GM23338 (cell line): ENCODE measurements around the gene RAD23A. TPM values are rescaled to one million over a fixed set of nuclear protein-coding genes. Genes with fewer than 3 reads are reported as not detected.

Source experiments
- ATAC-seq: fragments of 200-7000 bp; cut with Tn5 transposase; 3 replicates; pipeline ENCODE4 v1.9.1; 2020
- DNase-seq: peaks from one replicate; pipeline ENCODE4 v3.0.0-alpha.2; 2015; ENCODE audit warnings: low spot score
- H2AFZ ChIP-seq: fragments of 200-600 bp; sonication (generic); 2 replicates; pipeline ENCODE4 v1.8.0; 2016; ENCODE audit warnings: antibody characterized with exemption, mild to moderate bottlenecking, moderate library complexity
- H3F3A ChIP-seq: fragments of 200-600 bp; sonication (generic); replicated peaks from 2 replicates; pipeline ENCODE4 v1.8.0; 2017; ENCODE audit warnings: antibody characterized with exemption, mixed run types, low read depth
- H3K27ac ChIP-seq: fragments of 200-600 bp; sonication (generic); 2 replicates; pipeline ENCODE4 v1.6.1; 2016; ENCODE audit warnings: low read depth
- H3K27me3 ChIP-seq: fragments of 200-600 bp; sonication (generic); 2 replicates; pipeline ENCODE4 v1.8.0; 2016; ENCODE audit warnings: mild to moderate bottlenecking, mixed run types, moderate library complexity; ENCODE audit not compliant: insufficient read depth
- H3K36me3 ChIP-seq: fragments of 200-600 bp; sonication (generic); 2 replicates; pipeline ENCODE4 v1.8.0; 2016; ENCODE audit warnings: mild to moderate bottlenecking; ENCODE audit not compliant: insufficient read depth
- H3K4me1 ChIP-seq: fragments of 200-600 bp; sonication (generic); 2 replicates; pipeline ENCODE4 v1.8.0; 2016; ENCODE audit warnings: mild to moderate bottlenecking, moderate library complexity; ENCODE audit not compliant: insufficient read depth
- H3K4me2 ChIP-seq: fragments of 200-600 bp; sonication (generic); 2 replicates; pipeline ENCODE4 v1.7.1; 2017; ENCODE audit warnings: mixed run types
- H3K4me3 ChIP-seq: fragments of 200-600 bp; sonication (generic); 2 replicates; pipeline ENCODE4 v1.6.1; 2016; ENCODE audit warnings: mixed run types
- H3K79me2 ChIP-seq: fragments of 200-600 bp; sonication (generic); replicated peaks from 2 replicates; pipeline ENCODE4 v1.8.0; 2017; ENCODE audit warnings: mild to moderate bottlenecking; ENCODE audit not compliant: insufficient read depth
- H3K9me2 ChIP-seq: fragments of 200-600 bp; sonication (generic); 2 replicates; pipeline ENCODE4 v1.8.0; 2017; ENCODE audit not compliant: insufficient read depth
- H4K20me1 ChIP-seq: fragments of 200-600 bp; sonication (generic); replicated peaks from 2 replicates; pipeline ENCODE4 v1.8.0; 2017; ENCODE audit warnings: mild to moderate bottlenecking; ENCODE audit not compliant: insufficient read depth
- H3K27ac Mint-ChIP-seq: 2 replicates; pipeline ENCODE4 v1.8.0; 2020; ENCODE audit warnings: inconsistent platforms, mild to moderate bottlenecking, moderate library complexity, mixed read lengths
- H3K27me3 Mint-ChIP-seq: 3 replicates; pipeline ENCODE4 v1.8.0; 2022; ENCODE audit warnings: low read depth, mild to moderate bottlenecking, moderate library complexity, mixed read lengths, inconsistent platforms; ENCODE audit not compliant: insufficient read depth, poor library complexity
- H3K36me3 Mint-ChIP-seq: 3 replicates; pipeline ENCODE4 v1.8.0; 2021; ENCODE audit warnings: low read depth, mild to moderate bottlenecking, inconsistent platforms, moderate library complexity, mixed read lengths
- H3K4me1 Mint-ChIP-seq: 3 replicates; pipeline ENCODE4 v1.8.0; 2020; ENCODE audit warnings: mild to moderate bottlenecking, inconsistent platforms, mixed read lengths
- H3K4me3 Mint-ChIP-seq: 3 replicates; pipeline ENCODE4 v1.8.0; 2021; ENCODE audit warnings: moderate library complexity, mild to moderate bottlenecking, inconsistent platforms, mixed read lengths
- H3K9me3 Mint-ChIP-seq: 3 replicates; pipeline ENCODE4 v1.8.0; 2020; ENCODE audit warnings: moderate library complexity, mild to moderate bottlenecking, inconsistent platforms, mixed read lengths
- CREB1 ChIP-seq: fragments of 250-450 bp; sonication (Bioruptor Pico); IDR thresholded peaks from 2 replicates; pipeline ENCODE4 v1.5.0; 2020; ENCODE audit warnings: low read depth, mild to moderate bottlenecking, moderate library complexity
- JUNB ChIP-seq: IDR thresholded peaks from one replicate; pipeline ENCODE4 v1.6.1; 2016; ENCODE audit warnings: antibody characterized with exemption; ENCODE audit not compliant: unreplicated experiment
- POLR2AphosphoS5 ChIP-seq: IDR thresholded peaks from 2 replicates; pipeline ENCODE4 v1.6.1; 2016; ENCODE audit warnings: antibody characterized with exemption, low read depth
- STAT1 ChIP-seq: IDR thresholded peaks from one replicate; pipeline ENCODE4 v1.6.1; 2016; ENCODE audit warnings: antibody characterized with exemption; ENCODE audit not compliant: unreplicated experiment
- ZNF114 ChIP-seq: fragments of 250-450 bp; sonication (Bioruptor Pico); IDR thresholded peaks from 2 replicates; pipeline ENCODE4 v1.5.0; 2020; ENCODE audit warnings: mild to moderate bottlenecking, moderate library complexity
- polyA plus RNA-seq: library from polyadenylated mRNA; unstranded; fragments of >200 nt; fragmentation: Nextera tagmentation; extraction: Ambion mirVana; gene quantifications from 2 replicates; pipeline ENCODE4 v1.2.1, GENCODE V29; 2016
- total RNA-seq: library from RNA; depleted of rRNA; stranded (reverse); fragments of >200 nt; shearing (Covaris generic); gene quantifications from 2 replicates; pipeline ENCODE4 v1.2.3, GENCODE V29; 2014
- TF ChIP-seq, protein P1 (sequence below), 2 experiments: fragments of 200-600 bp in 1 of 2; sonication (generic) in 1 of 2; conservative IDR thresholded peaks; 2 replicates each; pipeline versions ENCODE4 v1.5.1 to v1.6.1; 2016 to 2017; ENCODE audit warnings: antibody characterized with exemption in 2 of 2, low read depth in 2 of 2, mild to moderate bottlenecking in 2 of 2, moderate library complexity in 1 of 2
- TF ChIP-seq, protein P2 (sequence below): fragments of 250-450 bp; sonication (Bioruptor Pico); IDR thresholded peaks from 2 replicates; pipeline ENCODE4 v1.5.0; 2020; ENCODE audit warnings: mild to moderate bottlenecking, moderate library complexity

The RAD23A gene
- total and polyA plus RNA-seq, 2 experiments from 2014 or later, result 69.7 to 127 TPM

DNA sequence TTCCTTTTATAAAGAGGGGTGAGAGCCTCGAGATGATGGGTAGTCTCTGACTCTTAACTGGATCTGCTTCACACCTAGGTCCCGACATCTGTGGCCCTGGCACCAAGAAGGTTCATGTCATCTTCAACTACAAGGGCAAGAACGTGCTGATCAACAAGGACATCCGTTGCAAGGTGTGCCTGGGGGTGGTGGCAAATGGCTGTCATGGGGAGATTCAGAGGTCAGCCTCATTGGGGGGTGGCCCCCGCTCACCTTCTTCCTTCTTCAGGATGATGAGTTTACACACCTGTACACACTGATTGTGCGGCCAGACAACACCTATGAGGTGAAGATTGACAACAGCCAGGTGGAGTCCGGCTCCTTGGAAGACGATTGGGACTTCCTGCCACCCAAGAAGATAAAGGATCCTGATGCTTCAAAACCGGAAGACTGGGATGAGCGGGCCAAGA, 5.7 kb upstream of the RAD23A start:
- peaks cover 72% of the 10 kb centered on the region for H3F3A ChIP-seq
- no peaks in the 10 kb centered on the region for H3K27me3 ChIP-seq
- Mint-ChIP-seq H3K4me3 (peak overlapping the region; percentile 99), H3K27ac (peak overlapping the region; percentile 68), H3K4me1 (peaks cover 30% of the 10 kb centered on the region), H3K9me3 (no peaks in the 10 kb centered on the region), H3K36me3 (peaks cover 67% of the 10 kb centered on the region), H3K27me3 (peaks cover 19% of the 10 kb centered on the region)
- H3K4me3 ChIP-seq, result peak overlapping the region; percentile 99
- peaks cover 22% of the 10 kb centered on the region for H3K4me1 ChIP-seq
- no peaks in the 10 kb centered on the region for H3K9me2 ChIP-seq
- no peak for TF ChIP-seq POLR2AphosphoS5
- H2AFZ ChIP-seq, result no peak overlapping the region
- DNase-seq, result no peak
- ATAC-seq, result no peak
- peak overlapping the region; percentile 96 for H3K4me2 ChIP-seq
- H3K36me3 ChIP-seq, result peaks cover 57% of the 10 kb centered on the region
- peaks cover 33% of the 10 kb centered on the region for H4K20me1 ChIP-seq
- H3K79me2 ChIP-seq, result peaks cover 32% of the 10 kb centered on the region
- peak overlapping the region; percentile 79; the same call in 1 of the 2 replicates for H3K27ac ChIP-seq

DNA sequence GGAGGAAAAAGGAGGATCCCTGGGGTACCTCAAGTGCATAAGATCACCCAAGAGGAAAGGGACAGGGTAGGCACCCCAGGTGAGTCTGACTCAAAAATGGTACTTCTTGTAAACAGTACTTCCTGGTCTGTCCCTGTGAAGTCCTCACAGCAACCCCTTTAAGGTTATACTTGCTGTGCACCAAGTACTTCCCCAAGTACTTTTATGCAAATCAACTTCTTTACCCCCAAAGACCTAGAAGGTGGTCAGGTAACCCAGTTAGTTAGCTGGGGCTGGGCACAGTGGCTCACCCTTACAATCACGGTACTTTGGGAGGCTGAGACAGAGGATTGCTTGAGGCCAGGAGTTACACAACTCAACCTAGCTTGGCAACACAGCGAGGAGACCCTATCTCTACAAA, 4.8 kb upstream of the RAD23A start:
- H3K27me3 ChIP-seq, result no peaks in the 10 kb centered on the region
- peaks cover 32% of the 10 kb centered on the region for H3K79me2 ChIP-seq
- DNase-seq, result no peak
- peak overlapping the region; percentile 99; the same call in 1 of the 2 replicates for H3K4me3 ChIP-seq
- peak overlapping the region; percentile 79 for H3K27ac ChIP-seq
- TF ChIP-seq POLR2AphosphoS5, result no peak
- H3K36me3 ChIP-seq, result peaks cover 57% of the 10 kb centered on the region
- no peaks in the 10 kb centered on the region for H3K9me2 ChIP-seq
- peaks cover 27% of the 10 kb centered on the region for H3K27me3 Mint-ChIP-seq
- peaks cover 73% of the 10 kb centered on the region for H3K36me3 Mint-ChIP-seq
- no peak for ATAC-seq
- no peak overlapping the region for H2AFZ ChIP-seq
- H4K20me1 ChIP-seq, result peaks cover 35% of the 10 kb centered on the region
- H3F3A ChIP-seq, result peaks cover 76% of the 10 kb centered on the region
- peak overlapping the region; percentile 20 for H3K4me2 ChIP-seq
- 0 out of 2 replicates have a peak overlapping the region, but pooled peaks have one; percentile 68 for H3K27ac Mint-ChIP-seq
- H3K4me1 ChIP-seq, result peaks cover 22% of the 10 kb centered on the region
- H3K9me3 Mint-ChIP-seq, result no peaks in the 10 kb centered on the region
- H3K4me1 Mint-ChIP-seq, result peaks cover 30% of the 10 kb centered on the region
- H3K4me3 Mint-ChIP-seq, result peak overlapping the region; percentile 40; the same call in 2 of the 3 replicates

DNA sequence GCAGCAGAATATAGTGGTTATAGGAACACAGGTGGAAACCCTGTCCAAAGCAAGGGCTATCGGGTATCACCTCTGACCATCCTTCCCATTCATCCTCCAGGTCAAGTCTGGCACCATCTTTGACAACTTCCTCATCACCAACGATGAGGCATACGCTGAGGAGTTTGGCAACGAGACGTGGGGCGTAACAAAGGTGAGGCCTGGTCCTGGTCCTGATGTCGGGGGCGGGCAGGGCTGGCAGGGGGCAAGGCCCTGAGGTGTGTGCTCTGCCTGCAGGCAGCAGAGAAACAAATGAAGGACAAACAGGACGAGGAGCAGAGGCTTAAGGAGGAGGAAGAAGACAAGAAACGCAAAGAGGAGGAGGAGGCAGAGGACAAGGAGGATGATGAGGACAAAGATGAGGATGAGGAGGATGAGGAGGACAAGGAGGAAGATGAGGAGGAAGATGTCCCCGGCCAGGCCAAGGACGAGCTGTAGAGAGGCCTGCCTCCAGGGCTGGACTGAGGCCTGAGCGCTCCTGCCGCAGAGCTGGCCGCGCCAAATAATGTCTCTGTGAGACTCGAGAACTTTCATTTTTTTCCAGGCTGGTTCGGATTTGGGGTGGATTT, 2.1 kb upstream of the RAD23A start:
- ATAC-seq, result no peak
- H3K27me3 ChIP-seq, result no peaks in the 10 kb centered on the region
- H3K79me2 ChIP-seq, result peaks cover 49% of the 10 kb centered on the region
- H3K4me1 Mint-ChIP-seq, result peaks cover 28% of the 10 kb centered on the region
- peak overlapping the region; percentile 50 for H3K27ac ChIP-seq
- TF ChIP-seq CREB1 (CRISPR knock-in tag) (no peak), JUNB (no peak), ZNF114 (CRISPR knock-in tag) (no peak), STAT1 (no peak)
- TF ChIP-seq, protein P1, sequence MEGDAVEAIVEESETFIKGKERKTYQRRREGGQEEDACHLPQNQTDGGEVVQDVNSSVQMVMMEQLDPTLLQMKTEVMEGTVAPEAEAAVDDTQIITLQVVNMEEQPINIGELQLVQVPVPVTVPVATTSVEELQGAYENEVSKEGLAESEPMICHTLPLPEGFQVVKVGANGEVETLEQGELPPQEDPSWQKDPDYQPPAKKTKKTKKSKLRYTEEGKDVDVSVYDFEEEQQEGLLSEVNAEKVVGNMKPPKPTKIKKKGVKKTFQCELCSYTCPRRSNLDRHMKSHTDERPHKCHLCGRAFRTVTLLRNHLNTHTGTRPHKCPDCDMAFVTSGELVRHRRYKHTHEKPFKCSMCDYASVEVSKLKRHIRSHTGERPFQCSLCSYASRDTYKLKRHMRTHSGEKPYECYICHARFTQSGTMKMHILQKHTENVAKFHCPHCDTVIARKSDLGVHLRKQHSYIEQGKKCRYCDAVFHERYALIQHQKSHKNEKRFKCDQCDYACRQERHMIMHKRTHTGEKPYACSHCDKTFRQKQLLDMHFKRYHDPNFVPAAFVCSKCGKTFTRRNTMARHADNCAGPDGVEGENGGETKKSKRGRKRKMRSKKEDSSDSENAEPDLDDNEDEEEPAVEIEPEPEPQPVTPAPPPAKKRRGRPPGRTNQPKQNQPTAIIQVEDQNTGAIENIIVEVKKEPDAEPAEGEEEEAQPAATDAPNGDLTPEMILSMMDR (conservative IDR thresholded peaks at IDR 0.05; ENCODE audit: low read depth in 2 of 2), result no peak
- TF ChIP-seq, protein P2, sequence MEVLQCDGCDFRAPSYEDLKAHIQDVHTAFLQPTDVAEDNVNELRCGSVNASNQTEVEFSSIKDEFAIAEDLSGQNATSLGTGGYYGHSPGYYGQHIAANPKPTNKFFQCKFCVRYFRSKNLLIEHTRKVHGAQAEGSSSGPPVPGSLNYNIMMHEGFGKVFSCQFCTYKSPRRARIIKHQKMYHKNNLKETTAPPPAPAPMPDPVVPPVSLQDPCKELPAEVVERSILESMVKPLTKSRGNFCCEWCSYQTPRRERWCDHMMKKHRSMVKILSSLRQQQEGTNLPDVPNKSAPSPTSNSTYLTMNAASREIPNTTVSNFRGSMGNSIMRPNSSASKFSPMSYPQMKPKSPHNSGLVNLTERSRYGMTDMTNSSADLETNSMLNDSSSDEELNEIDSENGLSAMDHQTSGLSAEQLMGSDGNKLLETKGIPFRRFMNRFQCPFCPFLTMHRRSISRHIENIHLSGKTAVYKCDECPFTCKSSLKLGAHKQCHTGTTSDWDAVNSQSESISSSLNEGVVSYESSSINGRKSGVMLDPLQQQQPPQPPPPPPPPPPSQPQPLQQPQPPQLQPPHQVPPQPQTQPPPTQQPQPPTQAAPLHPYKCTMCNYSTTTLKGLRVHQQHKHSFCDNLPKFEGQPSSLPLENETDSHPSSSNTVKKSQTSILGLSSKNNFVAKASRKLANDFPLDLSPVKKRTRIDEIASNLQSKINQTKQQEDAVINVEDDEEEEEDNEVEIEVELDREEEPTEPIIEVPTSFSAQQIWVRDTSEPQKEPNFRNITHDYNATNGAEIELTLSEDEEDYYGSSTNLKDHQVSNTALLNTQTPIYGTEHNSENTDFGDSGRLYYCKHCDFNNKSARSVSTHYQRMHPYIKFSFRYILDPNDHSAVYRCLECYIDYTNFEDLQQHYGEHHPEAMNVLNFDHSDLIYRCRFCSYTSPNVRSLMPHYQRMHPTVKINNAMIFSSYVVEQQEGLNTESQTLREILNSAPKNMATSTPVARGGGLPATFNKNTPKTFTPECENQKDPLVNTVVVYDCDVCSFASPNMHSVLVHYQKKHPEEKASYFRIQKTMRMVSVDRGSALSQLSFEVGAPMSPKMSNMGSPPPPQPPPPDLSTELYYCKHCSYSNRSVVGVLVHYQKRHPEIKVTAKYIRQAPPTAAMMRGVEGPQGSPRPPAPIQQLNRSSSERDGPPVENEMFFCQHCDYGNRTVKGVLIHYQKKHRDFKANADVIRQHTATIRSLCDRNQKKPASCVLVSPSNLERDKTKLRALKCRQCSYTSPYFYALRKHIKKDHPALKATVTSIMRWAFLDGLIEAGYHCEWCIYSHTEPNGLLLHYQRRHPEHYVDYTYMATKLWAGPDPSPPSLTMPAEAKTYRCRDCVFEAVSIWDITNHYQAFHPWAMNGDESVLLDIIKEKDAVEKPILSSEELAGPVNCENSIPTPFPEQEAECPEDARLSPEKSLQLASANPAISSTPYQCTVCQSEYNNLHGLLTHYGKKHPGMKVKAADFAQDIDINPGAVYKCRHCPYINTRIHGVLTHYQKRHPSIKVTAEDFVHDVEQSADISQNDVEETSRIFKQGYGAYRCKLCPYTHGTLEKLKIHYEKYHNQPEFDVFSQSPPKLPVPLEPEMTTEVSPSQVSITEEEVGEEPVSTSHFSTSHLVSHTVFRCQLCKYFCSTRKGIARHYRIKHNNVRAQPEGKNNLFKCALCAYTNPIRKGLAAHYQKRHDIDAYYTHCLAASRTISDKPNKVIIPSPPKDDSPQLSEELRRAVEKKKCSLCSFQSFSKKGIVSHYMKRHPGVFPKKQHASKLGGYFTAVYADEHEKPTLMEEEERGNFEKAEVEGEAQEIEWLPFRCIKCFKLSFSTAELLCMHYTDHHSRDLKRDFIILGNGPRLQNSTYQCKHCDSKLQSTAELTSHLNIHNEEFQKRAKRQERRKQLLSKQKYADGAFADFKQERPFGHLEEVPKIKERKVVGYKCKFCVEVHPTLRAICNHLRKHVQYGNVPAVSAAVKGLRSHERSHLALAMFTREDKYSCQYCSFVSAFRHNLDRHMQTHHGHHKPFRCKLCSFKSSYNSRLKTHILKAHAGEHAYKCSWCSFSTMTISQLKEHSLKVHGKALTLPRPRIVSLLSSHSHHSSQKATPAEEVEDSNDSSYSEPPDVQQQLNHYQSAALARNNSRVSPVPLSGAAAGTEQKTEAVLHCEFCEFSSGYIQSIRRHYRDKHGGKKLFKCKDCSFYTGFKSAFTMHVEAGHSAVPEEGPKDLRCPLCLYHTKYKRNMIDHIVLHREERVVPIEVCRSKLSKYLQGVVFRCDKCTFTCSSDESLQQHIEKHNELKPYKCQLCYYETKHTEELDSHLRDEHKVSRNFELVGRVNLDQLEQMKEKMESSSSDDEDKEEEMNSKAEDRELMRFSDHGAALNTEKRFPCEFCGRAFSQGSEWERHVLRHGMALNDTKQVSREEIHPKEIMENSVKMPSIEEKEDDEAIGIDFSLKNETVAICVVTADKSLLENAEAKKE (CRISPR knock-in tag), result no peak
- DNase-seq, result no peak
- peaks cover 44% of the 10 kb centered on the region for H4K20me1 ChIP-seq
- no peak overlapping the region for H2AFZ ChIP-seq
- H3K9me2 ChIP-seq, result no peaks in the 10 kb centered on the region
- H3K36me3 Mint-ChIP-seq, result peaks cover 91% of the 10 kb centered on the region
- H3K36me3 ChIP-seq, result peaks cover 63% of the 10 kb centered on the region
- H3K27me3 Mint-ChIP-seq, result peaks cover 28% of the 10 kb centered on the region
- no peaks in the 10 kb centered on the region; the same call in 2 of the 3 replicates for H3K9me3 Mint-ChIP-seq
- no peak overlapping the region for H3K4me3 ChIP-seq
- no peak overlapping the region for H3K4me2 ChIP-seq
- peaks cover 73% of the 10 kb centered on the region for H3F3A ChIP-seq
- peak overlapping the region; percentile 50 for H3K27ac Mint-ChIP-seq
- H3K4me1 ChIP-seq, result peaks cover 26% of the 10 kb centered on the region
- H3K4me3 Mint-ChIP-seq, result no peak overlapping the region
